Measurements from ENCODE around the gene KRT26. TPM values are rescaled to one million over a fixed set of nuclear protein-coding genes. Genes with fewer than 3 reads are reported as not detected.

The KRT26 gene
- total and polyA plus RNA-seq, 2 donors (not counting 1 experiment from before 2014, with no cell fraction given), result not detected

- no peak for TF ChIP-seq EZH2 (IDR thresholded peaks at IDR 0.05; ENCODE audit: low read length, missing control alignments)
- TF ChIP-seq, protein P1, sequence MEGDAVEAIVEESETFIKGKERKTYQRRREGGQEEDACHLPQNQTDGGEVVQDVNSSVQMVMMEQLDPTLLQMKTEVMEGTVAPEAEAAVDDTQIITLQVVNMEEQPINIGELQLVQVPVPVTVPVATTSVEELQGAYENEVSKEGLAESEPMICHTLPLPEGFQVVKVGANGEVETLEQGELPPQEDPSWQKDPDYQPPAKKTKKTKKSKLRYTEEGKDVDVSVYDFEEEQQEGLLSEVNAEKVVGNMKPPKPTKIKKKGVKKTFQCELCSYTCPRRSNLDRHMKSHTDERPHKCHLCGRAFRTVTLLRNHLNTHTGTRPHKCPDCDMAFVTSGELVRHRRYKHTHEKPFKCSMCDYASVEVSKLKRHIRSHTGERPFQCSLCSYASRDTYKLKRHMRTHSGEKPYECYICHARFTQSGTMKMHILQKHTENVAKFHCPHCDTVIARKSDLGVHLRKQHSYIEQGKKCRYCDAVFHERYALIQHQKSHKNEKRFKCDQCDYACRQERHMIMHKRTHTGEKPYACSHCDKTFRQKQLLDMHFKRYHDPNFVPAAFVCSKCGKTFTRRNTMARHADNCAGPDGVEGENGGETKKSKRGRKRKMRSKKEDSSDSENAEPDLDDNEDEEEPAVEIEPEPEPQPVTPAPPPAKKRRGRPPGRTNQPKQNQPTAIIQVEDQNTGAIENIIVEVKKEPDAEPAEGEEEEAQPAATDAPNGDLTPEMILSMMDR (conservative IDR thresholded peaks at IDR 0.05 in 1 of 2, IDR thresholded peaks at IDR 0.05 in 1 of 2; ENCODE audit: low read depth in 1 of 2, low read length in 2 of 2), result no peak
- Histone ChIP-seq H3K4me2 (ENCODE audit: extremely low read depth, insufficient read depth, low read length) (no peak overlapping the region), H3K36me3 (ENCODE audit: control insufficient read depth, insufficient read depth, low read length) (no peaks in the 10 kb centered on the region), H2AFZ (ENCODE audit: low read length) (no peak overlapping the region), H3K4me3 (replicated peaks in 1 of 4; ENCODE audit: control extremely low read depth in 1 of 4, insufficient read depth in 1 of 4, low read depth in 3 of 4, low read length in 4 of 4) (no peak overlapping the region), H3K9ac (ENCODE audit: insufficient read depth, low read length) (no peak overlapping the region), H3K27me3 (ENCODE audit: control insufficient read depth, insufficient read depth, low read length) (peaks cover 11% of the 10 kb centered on the region), H3K4me1 (ENCODE audit: control insufficient read depth, extremely low read depth, insufficient read depth, low read length) (no peaks in the 10 kb centered on the region), H3K79me2 (ENCODE audit: control insufficient read depth, insufficient read depth, low read length) (no peaks in the 10 kb centered on the region), H4K20me1 (ENCODE audit: control insufficient read depth, extremely low read depth, insufficient read depth, low read length) (no peaks in the 10 kb centered on the region), H3K9me3 (ENCODE audit: control insufficient read depth, insufficient read depth, low read depth, low read length) (no peaks in the 10 kb centered on the region), H3K27ac (ENCODE audit: insufficient read depth, low read length) (no peak overlapping the region)
- no peak for DNase-seq (ENCODE audit: low read depth in 2 of 2)
Measured at GRCh38 chr17:40793832-40794231, 21.8 kb upstream of the KRT26 start.

DNA sequence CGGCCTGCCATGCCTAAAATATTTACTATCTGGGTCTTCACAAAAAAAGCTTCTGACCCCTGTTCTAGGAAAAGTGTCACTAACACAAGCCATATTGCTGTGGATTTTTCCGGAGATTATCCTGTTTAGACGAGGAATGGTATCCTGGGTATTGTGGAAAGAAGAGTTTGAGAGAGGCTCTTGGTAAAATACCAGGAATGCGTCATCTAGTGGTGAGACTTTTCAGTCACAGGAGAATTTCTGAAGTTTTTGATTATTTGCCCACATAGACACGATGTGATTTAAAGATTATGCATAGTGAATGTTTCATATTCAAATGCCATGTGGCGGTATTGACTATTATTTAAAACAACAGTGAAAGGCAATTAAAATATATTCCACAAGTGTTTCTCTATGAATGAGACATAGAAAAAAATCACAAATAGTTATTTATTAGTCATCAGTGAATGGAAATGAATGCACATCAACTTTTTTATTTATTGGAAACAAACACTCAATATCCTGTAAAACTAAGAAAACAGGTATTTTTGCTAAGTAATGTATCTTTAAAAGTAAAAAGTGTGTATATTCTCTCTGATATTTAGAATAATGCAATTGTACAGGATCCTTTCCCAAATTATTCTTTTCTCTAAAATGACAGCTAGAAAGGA, 19.9 kb upstream of the KRT26 start:
- Histone ChIP-seq H3K4me2 (ENCODE audit: extremely low read depth, insufficient read depth, low read length) (no peak overlapping the region), H3K79me2 (ENCODE audit: control insufficient read depth, insufficient read depth, low read length) (no peaks in the 10 kb centered on the region)

GRCh38 chr17:40791111-40791510, 19.1 kb upstream of the KRT26 start:
- H3K9me3 ChIP-seq (ENCODE audit: control insufficient read depth, insufficient read depth, low read depth, low read length), result no peaks in the 10 kb centered on the region
- no peak overlapping the region for H3K4me3 ChIP-seq (replicated peaks in 1 of 4; ENCODE audit: control extremely low read depth in 1 of 4, insufficient read depth in 1 of 4, low read depth in 3 of 4, low read length in 4 of 4)
- H3K27me3 ChIP-seq (ENCODE audit: control insufficient read depth, insufficient read depth, low read length), result peaks cover 9% of the 10 kb centered on the region
- no peaks in the 10 kb centered on the region for H4K20me1 ChIP-seq (ENCODE audit: control insufficient read depth, extremely low read depth, insufficient read depth, low read length)
- H3K4me2 ChIP-seq (ENCODE audit: extremely low read depth, insufficient read depth, low read length), result no peak overlapping the region
- no peaks in the 10 kb centered on the region for H3K4me1 ChIP-seq (ENCODE audit: control insufficient read depth, extremely low read depth, insufficient read depth, low read length)
- no peaks in the 10 kb centered on the region for H3K79me2 ChIP-seq (ENCODE audit: control insufficient read depth, insufficient read depth, low read length)
- no peaks in the 10 kb centered on the region for H3K36me3 ChIP-seq (ENCODE audit: control insufficient read depth, insufficient read depth, low read length)
- no peak overlapping the region for H3K9ac ChIP-seq (ENCODE audit: insufficient read depth, low read length)
- H3K27ac ChIP-seq (ENCODE audit: insufficient read depth, low read length), result no peak overlapping the region
- no peak for TF ChIP-seq EZH2 (IDR thresholded peaks at IDR 0.05; ENCODE audit: low read length, missing control alignments)
- TF ChIP-seq, protein P1 (conservative IDR thresholded peaks at IDR 0.05 in 1 of 2, IDR thresholded peaks at IDR 0.05 in 1 of 2; ENCODE audit: low read depth in 1 of 2, low read length in 2 of 2), result no peak
- DNase-seq (ENCODE audit: low read depth in 2 of 2), result no peak
- no peak overlapping the region for H2AFZ ChIP-seq (ENCODE audit: low read length)

More for the DNA sequence above, 19.9 kb upstream of the KRT26 start:
- Histone ChIP-seq H2AFZ (ENCODE audit: low read length) (no peak overlapping the region), H3K27ac (ENCODE audit: insufficient read depth, low read length) (no peak overlapping the region), H3K36me3 (ENCODE audit: control insufficient read depth, insufficient read depth, low read length) (no peaks in the 10 kb centered on the region), H3K4me1 (ENCODE audit: control insufficient read depth, extremely low read depth, insufficient read depth, low read length) (no peaks in the 10 kb centered on the region), H3K9ac (ENCODE audit: insufficient read depth, low read length) (no peak overlapping the region), H4K20me1 (ENCODE audit: control insufficient read depth, extremely low read depth, insufficient read depth, low read length) (no peaks in the 10 kb centered on the region), H3K27me3 (ENCODE audit: control insufficient read depth, insufficient read depth, low read length) (peaks cover 11% of the 10 kb centered on the region), H3K4me3 (replicated peaks in 1 of 4; ENCODE audit: control extremely low read depth in 1 of 4, insufficient read depth in 1 of 4, low read depth in 3 of 4, low read length in 4 of 4) (no peak overlapping the region), H3K9me3 (ENCODE audit: control insufficient read depth, insufficient read depth, low read depth, low read length) (no peaks in the 10 kb centered on the region)
- DNase-seq (ENCODE audit: low read depth in 2 of 2), result peak; percentile 38 to 68
- no peak for TF ChIP-seq EZH2 (IDR thresholded peaks at IDR 0.05; ENCODE audit: low read length, missing control alignments)
- TF ChIP-seq, protein P1 (conservative IDR thresholded peaks at IDR 0.05 in 1 of 2, IDR thresholded peaks at IDR 0.05 in 1 of 2; ENCODE audit: low read depth in 1 of 2, low read length in 2 of 2), result peak; percentile 59 to 76

All from fibroblast of lung (primary cell).